AG09309 (cell line): Measurements from ENCODE around the gene ITSN2.
"Not testable (repeated sequence)": the region's sequence is repeated elsewhere in the genome, so short reads cannot be mapped to it uniquely, and the experiment has no call there.

ENCODE experiments used
- DNase-seq: peaks from one replicate; pipeline ENCODE4 v3.0.0-alpha.2; 2010; ENCODE audit warnings: low read depth
- H3K4me3 ChIP-seq: 2 replicates; pipeline ENCODE4 v1.5.1; 2011; ENCODE audit warnings: mild to moderate bottlenecking, low read depth, low read length, moderate library complexity; ENCODE audit not compliant: control insufficient read depth
- CTCF ChIP-seq: IDR thresholded peaks from 2 replicates; pipeline ENCODE4 v1.5.1; 2011; ENCODE audit warnings: mild to moderate bottlenecking, low read depth, low read length, inconsistent platforms; ENCODE audit not compliant: insufficient read depth, control insufficient read depth; ENCODE audit errors: missing control alignments

Gene ITSN2

GRCh38 chr2:24349097-24349496 is 11.2 kb downstream of the ITSN2 start:
- DNase-seq, result no peak
- TF ChIP-seq CTCF, result no peak
- no peak overlapping the region for H3K4me3 ChIP-seq

GRCh38 chr2:24345937-24346336 is 14.4 kb downstream of the ITSN2 start:
- no peak for DNase-seq
- no peak overlapping the region for H3K4me3 ChIP-seq
- no peak for TF ChIP-seq CTCF

DNA sequence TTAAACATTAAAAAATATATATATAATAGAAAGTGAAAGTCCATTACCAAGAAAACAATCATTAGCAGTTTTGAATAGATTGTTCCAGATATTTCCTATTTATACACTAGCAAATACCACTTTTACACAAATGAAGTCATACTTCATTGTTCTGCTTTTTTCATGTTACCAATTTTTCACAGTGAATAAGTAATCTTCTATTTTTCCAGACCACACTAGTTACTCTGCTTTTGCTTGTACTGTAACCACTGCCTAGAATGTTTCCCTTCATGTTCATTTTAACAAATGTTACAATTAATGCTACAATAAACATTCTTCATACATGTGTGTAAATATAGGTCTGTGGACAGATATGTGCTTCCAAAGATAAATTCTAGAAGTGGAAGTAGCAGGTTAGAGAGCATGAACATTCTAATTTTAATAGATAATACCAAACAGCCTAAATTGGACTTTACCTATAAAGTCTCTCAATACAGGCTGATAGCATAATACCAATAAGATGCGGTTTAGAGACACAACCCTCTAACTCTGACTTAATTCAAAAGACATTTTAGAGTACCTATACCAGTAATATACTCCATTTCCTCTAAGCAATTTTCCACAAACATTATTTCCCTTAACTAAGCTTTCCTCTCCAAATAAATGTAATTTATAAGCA is 17.0 kb downstream of the ITSN2 start:
- no peak overlapping the region for H3K4me3 ChIP-seq
- no peak for TF ChIP-seq CTCF
- no peak for DNase-seq

- TF ChIP-seq CTCF, result no peak
- H3K4me3 ChIP-seq, result no peak overlapping the region
- DNase-seq, result no peak
These were observed 18.0 kb downstream of the ITSN2 start for GRCh38 chr2:24342110-24342910.

DNA sequence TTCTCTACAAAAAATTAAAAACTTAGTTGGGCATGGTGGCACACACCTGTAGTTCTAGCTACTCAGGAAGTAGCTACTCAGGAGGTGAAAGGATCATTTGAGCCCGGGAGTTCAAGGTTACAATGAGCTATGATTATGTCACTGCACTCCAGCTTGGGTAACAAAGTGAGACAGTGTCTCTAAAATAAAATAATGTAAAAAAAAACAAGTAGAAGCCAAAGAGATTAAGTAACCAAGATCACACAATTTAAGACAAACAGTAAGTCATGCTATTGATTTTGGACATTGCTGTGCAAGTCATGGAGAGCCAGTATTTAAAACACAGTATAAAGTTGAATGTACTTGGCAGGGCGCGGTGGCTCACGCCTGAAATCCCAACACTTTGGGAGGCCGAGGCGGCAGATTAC is 20.5 kb downstream of the ITSN2 start:
- no peak for TF ChIP-seq CTCF
- no peak overlapping the region for H3K4me3 ChIP-seq
- no peak for DNase-seq

GRCh38 chr2:24339098-24339497 is 21.2 kb downstream of the ITSN2 start:
- H3K4me3 ChIP-seq, DNase-seq: not testable (repeated sequence)

DNA sequence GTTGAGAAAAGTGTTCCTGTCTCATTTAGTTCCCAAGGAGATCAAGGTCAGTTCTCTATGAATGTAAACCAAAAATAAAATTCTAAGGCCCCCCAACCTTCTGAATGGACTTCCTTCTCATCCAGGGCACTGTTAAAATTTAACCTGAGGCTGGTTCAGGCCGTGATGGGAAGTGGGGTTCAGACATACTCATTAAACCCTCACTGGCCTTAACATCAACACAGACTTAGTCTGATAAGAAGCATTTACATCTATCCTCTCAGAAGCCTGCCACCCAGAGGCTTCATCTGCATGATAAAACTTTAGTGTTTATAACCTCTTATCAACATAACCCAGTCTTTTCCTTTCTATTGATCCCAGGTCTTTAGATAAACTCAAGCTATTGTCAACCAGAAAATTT is 22.4 kb downstream of the ITSN2 start:
- H3K4me3 ChIP-seq, result no peak overlapping the region
- TF ChIP-seq CTCF, result no peak
- no peak for DNase-seq
